LNCAP (cell line): Measurements from ENCODE around the gene GYG2.

Experiments used
- TF ChIP-seq, protein P1 (sequence below): fragments of 450-650 bp; IDR thresholded peaks from 2 replicates; pipeline ENCODE4 v1.5.1; 2017; ENCODE audit warnings: mild to moderate bottlenecking

The GYG2 gene

DNA sequence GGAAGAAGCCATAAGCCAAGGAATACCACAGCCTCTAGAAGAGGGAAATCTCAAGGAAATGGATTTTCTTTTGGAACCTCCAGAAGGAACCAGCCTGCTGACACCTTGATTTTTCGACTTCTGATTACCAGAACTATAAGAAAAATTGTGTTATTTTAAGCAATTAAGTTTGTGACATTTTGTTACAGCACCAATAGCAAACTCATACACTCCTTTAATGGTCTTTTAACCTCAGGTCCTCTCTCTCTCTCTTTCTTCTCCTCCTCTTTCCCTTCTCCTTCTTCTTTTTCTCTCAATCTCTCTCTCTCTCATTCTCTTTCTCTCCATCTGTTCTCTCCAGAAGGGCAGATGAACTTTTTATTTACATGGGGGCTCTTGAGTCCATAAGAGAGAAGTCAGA lies 74.1 kb downstream of the GYG2 start:
- TF ChIP-seq, protein P1, sequence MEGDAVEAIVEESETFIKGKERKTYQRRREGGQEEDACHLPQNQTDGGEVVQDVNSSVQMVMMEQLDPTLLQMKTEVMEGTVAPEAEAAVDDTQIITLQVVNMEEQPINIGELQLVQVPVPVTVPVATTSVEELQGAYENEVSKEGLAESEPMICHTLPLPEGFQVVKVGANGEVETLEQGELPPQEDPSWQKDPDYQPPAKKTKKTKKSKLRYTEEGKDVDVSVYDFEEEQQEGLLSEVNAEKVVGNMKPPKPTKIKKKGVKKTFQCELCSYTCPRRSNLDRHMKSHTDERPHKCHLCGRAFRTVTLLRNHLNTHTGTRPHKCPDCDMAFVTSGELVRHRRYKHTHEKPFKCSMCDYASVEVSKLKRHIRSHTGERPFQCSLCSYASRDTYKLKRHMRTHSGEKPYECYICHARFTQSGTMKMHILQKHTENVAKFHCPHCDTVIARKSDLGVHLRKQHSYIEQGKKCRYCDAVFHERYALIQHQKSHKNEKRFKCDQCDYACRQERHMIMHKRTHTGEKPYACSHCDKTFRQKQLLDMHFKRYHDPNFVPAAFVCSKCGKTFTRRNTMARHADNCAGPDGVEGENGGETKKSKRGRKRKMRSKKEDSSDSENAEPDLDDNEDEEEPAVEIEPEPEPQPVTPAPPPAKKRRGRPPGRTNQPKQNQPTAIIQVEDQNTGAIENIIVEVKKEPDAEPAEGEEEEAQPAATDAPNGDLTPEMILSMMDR: no peak

DNA sequence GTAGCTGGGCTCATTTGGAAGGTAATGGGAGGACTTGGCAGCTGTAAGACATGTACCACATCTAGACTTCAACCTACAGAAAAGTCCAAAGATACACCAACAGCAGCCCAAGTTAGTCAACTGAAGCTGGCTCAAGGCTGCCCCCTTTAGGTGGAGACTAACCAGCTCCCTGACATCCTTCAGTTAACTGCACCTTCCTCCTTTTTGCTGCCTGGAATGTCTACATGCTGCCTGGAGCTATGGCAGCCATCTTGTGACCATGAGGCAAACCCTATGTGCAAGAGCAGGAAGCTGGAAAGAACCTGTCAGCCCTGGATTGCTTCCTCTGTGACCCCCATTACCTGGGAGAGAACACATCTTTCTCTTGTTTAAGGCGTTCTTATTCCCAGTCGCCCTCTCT lies 74.6 kb downstream of the GYG2 start:
- TF ChIP-seq, protein P1: no peak

DNA sequence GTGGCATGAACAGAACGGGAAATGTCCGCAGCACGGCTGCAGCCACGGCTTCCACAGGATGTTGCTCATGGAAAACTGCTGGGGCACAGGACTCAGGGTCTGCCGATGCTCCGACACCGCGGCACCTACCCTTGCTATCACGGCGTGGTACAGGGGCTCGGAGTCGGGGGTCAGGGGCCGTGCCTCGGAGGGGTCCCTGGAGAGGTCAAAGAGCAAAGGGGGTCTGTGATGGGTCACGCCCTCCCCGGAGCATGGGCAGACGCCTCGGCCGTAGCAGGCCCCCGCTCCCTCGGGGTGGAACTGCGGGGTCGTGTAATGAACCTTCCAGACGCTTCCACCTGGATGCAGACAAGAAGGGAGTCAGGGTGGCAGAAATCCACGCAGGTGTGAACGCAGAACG lies 78.6 kb downstream of the GYG2 start:
- TF ChIP-seq, protein P1: no peak

DNA sequence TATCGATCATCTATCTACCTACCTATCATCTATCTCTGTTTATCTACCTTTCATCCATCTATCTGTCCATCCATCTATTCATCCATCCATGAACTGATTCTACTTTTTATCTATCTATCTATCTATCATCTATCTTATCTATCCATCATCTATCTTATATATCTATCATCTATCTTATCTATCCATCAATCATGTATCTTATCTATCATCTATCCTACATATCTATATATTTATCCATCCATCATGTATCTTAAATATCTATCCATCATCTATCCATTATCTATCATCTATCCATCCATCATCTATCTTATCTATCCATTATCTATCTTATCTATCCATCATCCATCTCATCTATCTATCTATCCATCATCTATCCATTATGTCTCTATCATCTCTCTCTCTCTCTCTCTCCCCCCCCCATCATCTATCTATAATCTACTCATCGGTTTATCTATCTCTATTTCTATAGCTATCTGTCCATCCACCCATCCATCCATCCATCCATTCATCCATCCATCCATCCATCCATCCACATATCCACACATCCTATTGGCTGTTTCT lies 79.5 kb downstream of the GYG2 start:
- TF ChIP-seq, protein P1: no peak

DNA sequence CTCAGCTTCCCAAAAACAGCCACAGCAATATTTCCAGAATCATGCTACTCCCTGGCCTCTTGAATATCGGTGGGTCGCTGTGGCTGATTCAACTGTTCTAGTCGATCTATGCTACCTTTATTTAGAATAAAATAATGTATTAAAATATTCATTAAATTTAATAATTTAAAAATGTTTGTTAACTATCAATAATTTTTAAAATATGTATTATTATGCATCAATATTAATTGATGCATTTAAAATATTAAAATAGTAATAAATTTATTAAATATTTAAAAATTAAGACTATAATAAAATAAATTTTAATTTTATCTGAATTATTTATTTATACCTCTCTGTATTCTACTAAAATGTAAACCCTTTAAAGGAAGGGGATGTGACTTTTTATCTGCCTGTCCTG lies 81.4 kb downstream of the GYG2 start:
- TF ChIP-seq, protein P1: no peak

DNA sequence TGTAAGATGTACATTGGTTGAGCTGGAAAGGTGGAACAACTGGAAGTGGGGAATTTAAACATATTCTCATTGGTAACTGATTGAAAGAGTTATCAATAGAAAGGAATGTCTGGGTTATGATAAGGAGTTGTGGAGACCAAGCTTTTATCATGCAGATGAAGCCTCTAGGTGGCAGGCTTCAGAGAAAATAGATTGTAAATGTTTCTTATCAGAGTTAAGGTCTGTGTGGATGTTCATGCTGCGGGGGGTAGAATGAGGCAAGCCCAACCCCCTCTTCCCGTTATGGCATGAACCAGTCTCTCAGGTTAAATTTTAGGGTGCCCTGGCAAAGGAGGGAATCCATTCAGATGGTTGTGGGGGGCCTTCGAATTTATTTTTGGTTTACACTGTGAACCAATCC lies 84.4 kb downstream of the GYG2 start:
- TF ChIP-seq, protein P1: peak; percentile 23; the same call in 1 of the 2 replicates

DNA sequence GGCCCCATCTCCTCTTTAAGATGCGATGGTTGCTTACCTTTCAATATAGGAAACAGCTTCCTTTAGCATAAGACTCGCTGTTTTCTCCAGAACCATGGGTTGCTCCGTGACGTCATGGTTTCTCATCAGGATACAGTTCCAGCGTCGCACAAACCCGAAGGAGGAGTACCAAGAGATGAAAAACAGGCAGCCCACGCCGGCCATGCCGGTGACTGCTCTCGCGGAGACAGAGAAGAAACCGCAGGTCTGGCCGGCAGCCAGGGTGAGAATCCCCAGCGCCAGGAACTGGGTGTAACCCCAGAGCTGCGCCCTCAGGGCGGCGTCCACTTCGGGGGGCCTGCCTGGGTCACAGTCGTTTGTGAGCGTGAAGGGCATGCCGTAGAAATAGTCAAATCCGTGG lies 89.0 kb downstream of the GYG2 start:
- TF ChIP-seq, protein P1: no peak

DNA sequence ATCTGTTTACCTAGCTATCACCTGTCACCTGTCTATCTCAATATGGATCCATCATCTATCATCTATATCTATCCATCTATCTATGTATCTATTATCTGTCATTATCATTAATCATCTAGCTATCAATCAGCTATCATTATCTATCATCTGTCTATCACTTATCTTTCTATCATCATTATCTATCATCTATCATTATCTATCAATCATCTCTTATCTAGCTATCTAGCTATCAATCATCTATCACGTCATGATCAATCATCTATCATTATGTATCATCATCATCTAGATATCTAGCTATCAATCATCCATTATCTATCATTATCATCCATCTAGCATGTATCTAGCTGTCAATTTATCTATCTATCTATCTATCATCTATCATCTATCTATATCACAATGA lies 92.5 kb downstream of the GYG2 start:
- TF ChIP-seq, protein P1: no peak
